Subcutaneous adipose tissue (tissue), 4 donors: Measurements from ENCODE around the gene UBE2D3. TPM values are rescaled to one million over a fixed set of nuclear protein-coding genes. Genes with fewer than 3 reads are reported as not detected.

ENCODE experiments used
- CTCF ChIP-seq: fragments of 450-650 bp; IDR thresholded peaks from one replicate; pipeline ENCODE4 v1.5.1; 2016; ENCODE audit warnings: low read depth, mild to moderate bottlenecking, control low read depth, antibody characterized with exemption, moderate library complexity
- total RNA-seq, 4 donors: library from RNA; depleted of rRNA; stranded (reverse); fragments of >200 nt; gene quantifications; one replicate each; pipeline ENCODE4 v1.1.0, GENCODE V29; 2016

Gene UBE2D3
- total RNA-seq, 4 donors from 2014 or later: 285 to 439 (median 398) TPM

- TF ChIP-seq CTCF: no peak
Measured at GRCh38 chr4:102807345-102807744, 20.0 kb downstream of the UBE2D3 start.

- no peak for TF ChIP-seq CTCF
Measured at GRCh38 chr4:102799816-102800215, 27.5 kb downstream of the UBE2D3 start.

GRCh38 chr4:102794999-102795398 lies 32.4 kb downstream of the UBE2D3 start:
- TF ChIP-seq CTCF: no peak

- TF ChIP-seq CTCF: no peak
Measured at GRCh38 chr4:102792361-102792936, 34.9 kb downstream of the UBE2D3 start.

- no peak for TF ChIP-seq CTCF
Measured at GRCh38 chr4:102791318-102791835, 36.0 kb downstream of the UBE2D3 start.

- no peak for TF ChIP-seq CTCF
Measured at GRCh38 chr4:102789317-102789717, 38.0 kb downstream of the UBE2D3 start.

- TF ChIP-seq CTCF: no peak
Measured at GRCh38 chr4:102787944-102788343, 39.4 kb downstream of the UBE2D3 start.
